H1 (cell line): ENCODE measurements around the gene SCN11A. TPM values are rescaled to one million over a fixed set of nuclear protein-coding genes. Genes with fewer than 3 reads are reported as not detected.

Source experiments
- CTCF ChIA-PET: fragments of 300-600 bp; sonication (Branson Sonifier 250); formaldehyde crosslinking; loops from one replicate; lab custom pipeline; 2021; ENCODE audit not compliant: partially characterized antibody; lab: Charles Lee
- POLR2A ChIA-PET: fragments of 300-600 bp; sonication (Branson Sonifier 250); formaldehyde crosslinking; loops from one replicate; lab custom pipeline; 2021; ENCODE audit warnings: inconsistent platforms; ENCODE audit not compliant: partially characterized antibody; lab: Charles Lee
- DNase-seq, 2 experiments: peaks; one replicate each; pipeline versions ENCODE4 v3.0.0 to v3.0.0-alpha.2; 2010 to 2022; ENCODE audit warnings: low spot score in 2 of 2, low read depth in 1 of 2, mixed read lengths in 1 of 2
- FAIRE-seq: peaks from 2 replicates; lab custom pipeline; 2011; peaks lifted over from hg19 to GRCh38; lab: Jason Lieb, UNC
- H2AFZ ChIP-seq: 2 replicates; pipeline ENCODE4 v1.8.1; 2012; ENCODE audit warnings: low read length, inconsistent platforms
- H2AK5ac ChIP-seq: 2 replicates; pipeline ENCODE4 v1.6.1; 2013; ENCODE audit warnings: low read depth, low read length
- H2BK120ac ChIP-seq: replicated peaks from 2 replicates; pipeline ENCODE3; 2013; ENCODE audit warnings: low read depth, low read length, inconsistent platforms
- H2BK12ac ChIP-seq: 2 replicates; pipeline ENCODE4 v1.6.1; 2013; ENCODE audit warnings: low read depth, low read length
- H2BK15ac ChIP-seq: 2 replicates; pipeline ENCODE4 v1.6.1; 2013; ENCODE audit warnings: low read length
- H2BK20ac ChIP-seq: 2 replicates; pipeline ENCODE4 v1.6.1; 2013; ENCODE audit warnings: low read length
- H2BK5ac ChIP-seq: 2 replicates; pipeline ENCODE4 v1.6.1; 2013; ENCODE audit warnings: low read depth, low read length
- H3K14ac ChIP-seq: 2 replicates; pipeline ENCODE4 v1.6.1; 2013; ENCODE audit warnings: inconsistent platforms; ENCODE audit not compliant: insufficient read length
- H3K18ac ChIP-seq: 2 replicates; pipeline ENCODE4 v1.6.1; 2013; ENCODE audit warnings: low read length; ENCODE audit errors: extremely low read depth
- H3K23ac ChIP-seq: 2 replicates; pipeline ENCODE4 v1.6.1; 2013; ENCODE audit warnings: inconsistent platforms; ENCODE audit not compliant: insufficient read length
- H3K23me2 ChIP-seq: 2 replicates; pipeline ENCODE4 v1.6.1; 2013; ENCODE audit warnings: low read depth, low read length
- H3K27ac ChIP-seq: 2 replicates; pipeline ENCODE4 v1.6.1; 2011; ENCODE audit warnings: low read depth, low read length, inconsistent platforms
- H3K27me3 ChIP-seq, 4 experiments: replicated peaks in 1 of 4; 1 replicate in 1 of 4; 2 replicates in 3 of 4; pipeline versions ENCODE4 v1.6.1 to v1.8.1; 2011 to 2013; ENCODE audit warnings: low read length in 3 of 4, mild to moderate bottlenecking in 3 of 4, inconsistent platforms in 2 of 4, mixed read lengths in 2 of 4, moderate library complexity in 1 of 4; ENCODE audit not compliant: control insufficient read depth in 3 of 4, insufficient read depth in 3 of 4; ENCODE audit errors: extremely low read depth in 1 of 4
- H3K36me3 ChIP-seq, 4 experiments: 2 replicates each; pipeline versions ENCODE4 v1.6.1 to v1.8.1; 2011 to 2013; ENCODE audit warnings: mild to moderate bottlenecking in 4 of 4, low read length in 3 of 4, moderate library complexity in 2 of 4, control low read depth in 1 of 4, inconsistent platforms in 1 of 4; ENCODE audit not compliant: insufficient read depth in 4 of 4, control insufficient read depth in 2 of 4
- H3K4ac ChIP-seq: replicated peaks from 2 replicates; pipeline ENCODE3; 2013; ENCODE audit warnings: low read length, low read depth, mixed read lengths, inconsistent platforms; ENCODE audit not compliant: insufficient read length
- H3K4me1 ChIP-seq, 4 experiments: replicated peaks in 1 of 4; 1 replicate in 1 of 4; 2 replicates in 3 of 4; pipeline versions ENCODE4 v1.6.1 to v1.8.1; 2011 to 2013; ENCODE audit warnings: low read length in 3 of 4, inconsistent platforms in 2 of 4, mixed read lengths in 1 of 4; ENCODE audit not compliant: insufficient read depth in 4 of 4, control insufficient read depth in 3 of 4
- H3K4me2 ChIP-seq, 2 experiments: 2 replicates each; pipeline versions ENCODE4 v1.6.1 to v1.8.1; 2011 to 2013; ENCODE audit warnings: low read depth in 2 of 2, low read length in 2 of 2, control low read depth in 1 of 2, inconsistent platforms in 1 of 2, mild to moderate bottlenecking in 1 of 2; ENCODE audit not compliant: insufficient read depth in 1 of 2
- H3K4me3 ChIP-seq, 4 experiments: fragments of 200-600, 300-600 bp in 1 of 4; sonication (generic), shearing (Covaris generic), sonication (Bioruptor Twin) in 1 of 4; 2 replicates each; pipeline versions ENCODE4 v1.5.1 to v1.8.1; 2011 to 2016; ENCODE audit warnings: low read length in 4 of 4, low read depth in 3 of 4, control low read depth in 2 of 4, inconsistent platforms in 2 of 4, mild to moderate bottlenecking in 2 of 4, mixed read lengths in 1 of 4, moderate library complexity in 1 of 4; ENCODE audit not compliant: insufficient read depth in 2 of 4; ENCODE audit errors: extremely low read depth in 1 of 4
- H3K56ac ChIP-seq: replicated peaks from 2 replicates; pipeline ENCODE3; 2013; ENCODE audit warnings: low read depth, mild to moderate bottlenecking, mixed read lengths, low read length, inconsistent platforms; ENCODE audit not compliant: insufficient read length
- H3K79me1 ChIP-seq: 2 replicates; pipeline ENCODE4 v1.6.1; 2013; ENCODE audit warnings: low read depth, low read length, control low read depth
- H3K79me2 ChIP-seq, 2 experiments: 2 replicates each; pipeline versions ENCODE4 v1.6.1 to v1.8.1; 2012 to 2013; ENCODE audit warnings: low read length in 2 of 2, mild to moderate bottlenecking in 2 of 2, inconsistent platforms in 1 of 2; ENCODE audit not compliant: insufficient read depth in 2 of 2, control insufficient read depth in 1 of 2
- H3K9ac ChIP-seq, 4 experiments: replicated peaks in 1 of 4; 1 replicate in 1 of 4; 2 replicates in 3 of 4; pipeline versions ENCODE4 v1.6.1 to v1.8.1; 2011 to 2013; ENCODE audit warnings: low read depth in 3 of 4, low read length in 3 of 4, control low read depth in 2 of 4, mild to moderate bottlenecking in 2 of 4, moderate library complexity in 2 of 4, inconsistent platforms in 1 of 4; ENCODE audit errors: extremely low read depth in 1 of 4
- H3K9me3 ChIP-seq, 2 experiments: 2 replicates each; pipeline versions ENCODE4 v1.6.1 to v1.8.1; 2012 to 2013; ENCODE audit warnings: mild to moderate bottlenecking in 2 of 2, moderate library complexity in 2 of 2, control low read depth in 1 of 2, inconsistent platforms in 1 of 2, low read depth in 1 of 2, low read length in 1 of 2, mixed read lengths in 1 of 2; ENCODE audit not compliant: insufficient read depth in 2 of 2
- H4K20me1 ChIP-seq, 2 experiments: replicated peaks in 1 of 2; 2 replicates each; pipeline versions ENCODE3 to v1.8.1; 2011 to 2013; ENCODE audit warnings: inconsistent platforms in 2 of 2, low read length in 2 of 2, mild to moderate bottlenecking in 1 of 2; ENCODE audit not compliant: insufficient read depth in 2 of 2, control insufficient read depth in 1 of 2
- H4K5ac ChIP-seq: 2 replicates; pipeline ENCODE4 v1.6.1; 2013; ENCODE audit warnings: low read length, low read depth, mixed read lengths, inconsistent platforms; ENCODE audit not compliant: insufficient read length
- H4K8ac ChIP-seq: 2 replicates; pipeline ENCODE4 v1.8.0; 2013; ENCODE audit warnings: mild to moderate bottlenecking, moderate library complexity, low read length, inconsistent platforms; ENCODE audit not compliant: insufficient read depth; ENCODE audit errors: extremely low read depth
- H4K91ac ChIP-seq: replicated peaks from 2 replicates; pipeline ENCODE3; 2013; ENCODE audit warnings: low read length, mixed read lengths, inconsistent platforms; ENCODE audit not compliant: insufficient read length
- CREB1 ChIP-seq: IDR thresholded peaks from 2 replicates; pipeline ENCODE4 v1.6.1; 2012; ENCODE audit warnings: inconsistent platforms
- GABPA ChIP-seq: IDR thresholded peaks from 2 replicates; pipeline ENCODE4 v1.6.1; 2011; ENCODE audit warnings: mild to moderate bottlenecking, low read length, moderate library complexity, borderline replicate concordance; ENCODE audit not compliant: insufficient read depth
- NRF1 ChIP-seq: IDR thresholded peaks from 2 replicates; pipeline ENCODE4 v1.6.1; 2011; ENCODE audit warnings: mild to moderate bottlenecking, low read depth, low read length, improper control_type of control experiment
- RFX5 ChIP-seq: IDR thresholded peaks from 2 replicates; pipeline ENCODE4 v1.6.1; 2011; ENCODE audit warnings: low read depth, low read length, improper control_type of control experiment, borderline replicate concordance
- RNF2 ChIP-seq: fragments of 200-900, 300-1000 bp; sonication (generic); IDR thresholded peaks from 2 replicates; pipeline ENCODE4 v1.7.1; 2016; ENCODE audit warnings: borderline replicate concordance, low read depth, mild to moderate bottlenecking, antibody characterized with exemption, low read length; ENCODE audit not compliant: poor library complexity, severe bottlenecking; ENCODE audit errors: missing control alignments
- SP2 ChIP-seq: IDR thresholded peaks from 2 replicates; pipeline ENCODE4 v1.6.1; 2012; ENCODE audit warnings: mild to moderate bottlenecking, low read length, inconsistent platforms
- WGBS, 2 experiments: shearing (Covaris generic) in 1 of 2; methylation state at CpG; one replicate each; pipeline versions ENCODE4 v1.1.6 to v1.1.7; 2013 to 2015; ENCODE audit warnings: low lambda C conversion rate in 2 of 2, mixed read lengths in 2 of 2, inconsistent platforms in 1 of 2, low coverage in 1 of 2, missing lambda C conversion rate in 1 of 2; ENCODE audit not compliant: insufficient replicate concordance in 2 of 2, insufficient coverage in 1 of 2, insufficient read length in 1 of 2; ENCODE audit errors: extremely low coverage in 1 of 2, missing lambda C conversion rate in 1 of 2; 5-methylcytosine and 5-hydroxymethylcytosine counted together
- polyA plus RNA-seq, 7 experiments: library from polyadenylated mRNA; depleted of rRNA in 3 of 7; stranded (reverse) in 5 of 7; unstranded in 2 of 7; fragments of >200 nt in 5 of 7; fragments of 200-250 nt in 2 of 7; gene quantifications; 1 replicate in 5 of 7; 2 replicates in 1 of 7; 4 replicates in 1 of 7; pipeline versions ENCODE4 v1.2.1 to v1.2.3, GENCODE V29; 2011 to 2013; ENCODE audit warnings: missing spikeins in 2 of 7, mixed read lengths in 2 of 7
- total RNA-seq: library from RNA; stranded (reverse); fragmentation: NEBNext Ultra II Directional; extraction: Animal tissue kit (Norgen Biotek cat#: 25700); gene quantifications from 2 replicates; pipeline ENCODE4 v1.2.1, GENCODE V29; 2021

SCN11A gene
- total and polyA plus RNA-seq, 2 of the 8 experiments (the other 6 are each of a cell fraction or from before 2014, with no cell fraction given): 0.11 to 0.21 TPM

GRCh38 chr3:39088456-39088855 lies 36.7 kb upstream of the SCN11A start:
- H3K27ac ChIP-seq: no peak overlapping the region
- CTCF ChIA-PET: interaction anchor here (0.9 to 2.2 kb wide), 5 partner anchors 11 to 204 kb away, joined by 3 to 6 read pairs (median 5); no protein-coding TSS in a partner anchor
- peaks cover 16 to 65% (median 39%) of the 10 kb centered on the region in 4 experiments for H3K36me3 ChIP-seq

More at GRCh38 chr3:39088456-39088855, 36.7 kb upstream of the SCN11A start:
- Histone ChIP-seq H3K14ac (no peak overlapping the region), H3K56ac (no peak overlapping the region), H2BK15ac (no peak overlapping the region), H4K91ac (no peak overlapping the region), H3K9me3 (no peaks in the 10 kb centered on the region), H3K79me1 (no peaks in the 10 kb centered on the region), H2AFZ (no peak overlapping the region), H4K20me1 (peaks cover 0 to 3% of the 10 kb centered on the region in 2 experiments), H3K4me1 (no peaks in the 10 kb centered on the region), H2BK5ac (no peak overlapping the region), H3K27me3 (no peaks in the 10 kb centered on the region), H3K23me2 (no peaks in the 10 kb centered on the region; the same call in 1 of the 2 replicates), H3K4ac (no peak overlapping the region), H3K9ac (no peak overlapping the region), H3K4me2 (no peak overlapping the region), H2BK20ac (no peak overlapping the region), H4K5ac (no peak overlapping the region), H2AK5ac (no peak overlapping the region), H3K18ac (no peak overlapping the region), H3K79me2 (no peaks in the 10 kb centered on the region), H3K23ac (no peak overlapping the region), H4K8ac (no peak overlapping the region), H2BK12ac (no peak overlapping the region), H3K4me3 (no peak overlapping the region), H2BK120ac (no peak overlapping the region)
- POLR2A ChIA-PET: no interaction called here
- no peak for FAIRE-seq
- no peak for DNase-seq
- WGBS, 2 experiments: 90% methylated on average over 3 of the region's 3 CpGs; no CpG with 5 or more reads in 1 of the 2 experiments
- no peak for TF ChIP-seq CREB1
- no peak for TF ChIP-seq RNF2
- TF ChIP-seq NRF1: no peak
- TF ChIP-seq RFX5: no peak
- no peak for TF ChIP-seq GABPA
- TF ChIP-seq SP2: no peak
